Colonic mucosa (tissue), 4 donors: ENCODE results near the gene MYO10. TPM values are rescaled to one million over a fixed set of nuclear protein-coding genes. Genes with fewer than 3 reads are reported as not detected.

Experiments used
- DNase-seq: peaks from one replicate; pipeline ENCODE4 v3.0.0-alpha.2; 2020
- H3K27ac ChIP-seq: fragments of 200-600 bp; one replicate; pipeline ENCODE4 v1.8.0; 2021
- H3K27me3 ChIP-seq: fragments of 200-600 bp; one replicate; pipeline ENCODE4 v1.8.0; 2021
- H3K36me3 ChIP-seq: fragments of 200-600 bp; one replicate; pipeline ENCODE4 v1.8.0; 2021
- H3K4me1 ChIP-seq: fragments of 200-600 bp; one replicate; pipeline ENCODE4 v1.8.0; 2021; ENCODE audit warnings: mild to moderate bottlenecking
- H3K4me3 ChIP-seq: fragments of 200-600 bp; one replicate; pipeline ENCODE4 v1.8.0; 2021
- H3K9ac ChIP-seq, 2 donors: one replicate each; pipeline ENCODE4 v1.7.0; 2013; ENCODE audit warnings: control low read depth in 2 of 2, low read depth in 2 of 2, low read length in 2 of 2
- H3K9me3 ChIP-seq: fragments of 200-600 bp; one replicate; pipeline ENCODE4 v1.8.0; 2021
- CTCF ChIP-seq: fragments of 200-600 bp; IDR thresholded peaks from one replicate; pipeline ENCODE4 v1.8.0; 2022; ENCODE audit warnings: antibody characterized with exemption, mild to moderate bottlenecking
- intact Hi-C: fragments of 100-400 bp; cut with DNase I; formaldehyde crosslinking; loops from one replicate; pipeline ENCODE4 v1.14.1; 2022
- total RNA-seq, 2 donors: library from RNA; stranded (reverse); fragmentation: NEBNext Ultra II Directional in 1 of 2; extraction: Animal tissue kit (Norgen Biotek cat#: 25700) in 1 of 2; gene quantifications; one replicate each; pipeline ENCODE4 v1.2.1, GENCODE V29; 2021
- donor health status: healthy.
- donor health status: DM: no; HTN: no; CAD: no.
- donor health status: DM: no; HTN: no; CAD: no.

MYO10 gene
- total RNA-seq, 2 donors from 2014 or later: 57.9 to 61.9 TPM

- Histone ChIP-seq H3K36me3 (no peaks in the 10 kb centered on the region), H3K4me1 (no peaks in the 10 kb centered on the region), H3K27ac (no peak overlapping the region), H3K9ac (no peak overlapping the region), H3K4me3 (no peak overlapping the region), H3K9me3 (no peaks in the 10 kb centered on the region), H3K27me3 (no peaks in the 10 kb centered on the region)
- DNase-seq: no peak
- intact Hi-C loops: loop anchor here (10.0 kb wide), 1 partner anchor 142 kb away; the partner anchor contains the start of gene MYO10
- no peak for TF ChIP-seq CTCF
Observed at GRCh38 chr5:16792598-16793275, 143.4 kb downstream of the MYO10 start.

GRCh38 chr5:16791904-16792597 lies 144.0 kb downstream of the MYO10 start:
- no peak overlapping the region for H3K4me3 ChIP-seq
- no peak overlapping the region for H3K9ac ChIP-seq
- no peaks in the 10 kb centered on the region for H3K4me1 ChIP-seq
- no peak for TF ChIP-seq CTCF
- no peaks in the 10 kb centered on the region for H3K27me3 ChIP-seq
- intact Hi-C loops: loop anchor here (2.0 to 10.0 kb wide), 2 partner anchors 143 to 399 kb away; partner anchors contain the start of gene MYO10
- no peaks in the 10 kb centered on the region for H3K9me3 ChIP-seq
- no peaks in the 10 kb centered on the region for H3K36me3 ChIP-seq
- no peak for DNase-seq
- H3K27ac ChIP-seq: no peak overlapping the region

- peak; percentile 57 for DNase-seq
- no peaks in the 10 kb centered on the region for H3K4me1 ChIP-seq
- intact Hi-C loops: loop anchor here (2.0 to 10.0 kb wide), 2 partner anchors 144 to 400 kb away; partner anchors contain the start of gene MYO10
Observed at GRCh38 chr5:16791036-16791705, 144.9 kb downstream of the MYO10 start.

GRCh38 chr5:16788957-16789356 lies 147.1 kb downstream of the MYO10 start:
- Histone ChIP-seq H3K27me3 (no peaks in the 10 kb centered on the region), H3K36me3 (no peaks in the 10 kb centered on the region), H3K4me3 (no peak overlapping the region), H3K4me1 (no peaks in the 10 kb centered on the region), H3K9ac (no peak overlapping the region), H3K9me3 (no peaks in the 10 kb centered on the region), H3K27ac (no peak overlapping the region)
- DNase-seq: no peak
- TF ChIP-seq CTCF: no peak
- intact Hi-C loops: no loop called here

More at GRCh38 chr5:16791036-16791705, 144.9 kb downstream of the MYO10 start:
- no peaks in the 10 kb centered on the region for H3K27me3 ChIP-seq
- no peaks in the 10 kb centered on the region for H3K36me3 ChIP-seq
- H3K9me3 ChIP-seq: no peaks in the 10 kb centered on the region
- peak; percentile 58 for TF ChIP-seq CTCF
- no peak overlapping the region for H3K4me3 ChIP-seq
- H3K27ac ChIP-seq: no peak overlapping the region
- no peak overlapping the region for H3K9ac ChIP-seq

- H3K27me3 ChIP-seq: no peaks in the 10 kb centered on the region
- H3K9ac ChIP-seq: no peak overlapping the region
- no peak for TF ChIP-seq CTCF
- H3K27ac ChIP-seq: no peak overlapping the region
- DNase-seq: no peak
- no peaks in the 10 kb centered on the region for H3K9me3 ChIP-seq
- H3K4me1 ChIP-seq: no peaks in the 10 kb centered on the region
- no peaks in the 10 kb centered on the region for H3K36me3 ChIP-seq
- intact Hi-C loops: no loop called here
- no peak overlapping the region for H3K4me3 ChIP-seq
Observed at GRCh38 chr5:16787278-16787677, 148.8 kb downstream of the MYO10 start.
